Measurements from ENCODE around the gene TXLNG. TPM values are rescaled to one million over a fixed set of nuclear protein-coding genes. Genes with fewer than 3 reads are reported as not detected.

The TXLNG gene
- total RNA-seq, 4 donors from 2014 or later: 7.0 to 10.8 (median 8.9) TPM

- intact Hi-C loops (cut with DNase I; ENCODE audit: low total_unique reads): no loop called here
Observed at GRCh38 chrX:16786791-16787735, 797 bp downstream of the TXLNG start.

GRCh38 chrX:16788477-16788876 is 2.2 kb downstream of the TXLNG start:
- intact Hi-C loops (cut with DNase I; ENCODE audit: low total_unique reads): no loop called here
- TF ChIP-seq POLR2A (IDR thresholded peaks at IDR 0.05): no peak
- TF ChIP-seq CTCF (IDR thresholded peaks at IDR 0.05): no peak
- no peak overlapping the region for H3K4me3 ChIP-seq (ENCODE audit: low read depth, poor library complexity, severe bottlenecking)
- WGBS, 2 donors: 46 to 64% methylated on average over 5 of the region's 5 CpGs
- peak; percentile 35 to 87 for DNase-seq (ENCODE audit: low spot score in 2 of 2)

More at GRCh38 chrX:16786791-16787735, 797 bp downstream of the TXLNG start:
- H3K4me3 ChIP-seq (ENCODE audit: low read depth, poor library complexity, severe bottlenecking): peak overlapping the region; percentile 53
- 2 to 4% methylated on average over 9 to 68 of the region's 73 CpGs for WGBS, 2 donors
- DNase-seq (ENCODE audit: low spot score in 2 of 2): peak in 1 of 2 donors; percentile 88
- TF ChIP-seq CTCF (IDR thresholded peaks at IDR 0.05): no peak
- TF ChIP-seq POLR2A (IDR thresholded peaks at IDR 0.05): no peak

GRCh38 chrX:16796298-16796697 is 10.0 kb downstream of the TXLNG start:
- DNase-seq (ENCODE audit: low spot score in 2 of 2): no peak
- 93 to 99% methylated on average over 4 of the region's 4 CpGs for WGBS, 2 donors
- no peak overlapping the region for H3K4me3 ChIP-seq (ENCODE audit: low read depth, poor library complexity, severe bottlenecking)
- intact Hi-C loops (cut with DNase I; ENCODE audit: low total_unique reads): no loop called here
- TF ChIP-seq CTCF (IDR thresholded peaks at IDR 0.05): no peak
- TF ChIP-seq POLR2A (IDR thresholded peaks at IDR 0.05): no peak

GRCh38 chrX:16797358-16797757 is 11.1 kb downstream of the TXLNG start:
- intact Hi-C loops (cut with DNase I; ENCODE audit: low total_unique reads): no loop called here
- H3K4me3 ChIP-seq (ENCODE audit: low read depth, poor library complexity, severe bottlenecking): no peak overlapping the region
- no peak for TF ChIP-seq POLR2A (IDR thresholded peaks at IDR 0.05)
- no peak for TF ChIP-seq CTCF (IDR thresholded peaks at IDR 0.05)
- 64 to 74% methylated on average over 5 of the region's 5 CpGs for WGBS, 2 donors
- peak in 1 of 2 donors; percentile 85 for DNase-seq (ENCODE audit: low spot score in 2 of 2)

- WGBS, 2 donors: 74 to 78% methylated on average over 4 of the region's 4 CpGs
- DNase-seq (ENCODE audit: low spot score in 2 of 2): no peak
- TF ChIP-seq POLR2A (IDR thresholded peaks at IDR 0.05) (no peak), CTCF (IDR thresholded peaks at IDR 0.05) (no peak)
- intact Hi-C loops (cut with DNase I; ENCODE audit: low total_unique reads): no loop called here
- H3K4me3 ChIP-seq (ENCODE audit: low read depth, poor library complexity, severe bottlenecking): no peak overlapping the region
Observed at GRCh38 chrX:16797841-16798240, 11.6 kb downstream of the TXLNG start.

All from lower leg skin (tissue), 4 donors.